ENCODE results near the gene UBE2L5. TPM values are rescaled to one million over a fixed set of nuclear protein-coding genes. Genes with fewer than 3 reads are reported as not detected.

The UBE2L5 gene
- total RNA-seq, 4 donors from 2014 or later, result not detected

DNA sequence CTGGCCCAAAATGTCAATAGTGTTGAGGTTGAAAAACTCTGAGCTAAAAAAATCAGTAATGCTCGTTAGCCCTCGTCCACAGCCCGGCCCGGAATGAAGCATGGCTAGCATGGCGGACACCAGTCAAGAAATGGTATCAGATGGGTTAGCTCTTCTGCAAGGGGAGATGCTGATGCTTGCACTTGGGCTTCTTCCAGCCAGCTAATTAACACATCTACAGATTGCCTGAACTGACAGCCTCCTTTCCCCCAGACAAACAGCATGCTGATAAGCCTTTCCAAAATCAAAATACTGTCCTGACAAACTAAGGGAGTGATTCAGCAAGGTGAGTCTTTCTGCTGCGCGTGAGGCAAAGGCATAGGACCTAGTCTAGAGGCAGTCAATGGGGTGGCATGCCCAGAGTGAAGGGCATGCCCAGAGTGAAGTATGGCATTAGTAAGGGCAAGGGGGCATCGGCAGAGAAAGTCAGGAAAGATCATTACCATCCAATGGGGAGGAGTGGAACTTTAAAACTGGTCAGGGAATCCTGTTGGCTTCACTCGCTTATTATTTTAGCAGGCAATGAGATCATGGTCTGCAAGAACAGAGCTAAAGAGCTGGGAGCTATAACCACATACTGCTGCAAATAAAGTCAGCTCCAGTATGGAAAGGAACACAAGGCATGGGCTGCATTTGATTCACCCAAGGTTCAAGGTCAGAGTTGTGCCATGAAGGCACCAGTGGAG, 30.2 kb upstream of the UBE2L5 start:
- intact Hi-C loops (cut with DNase I), result loop anchor here (10.0 kb wide), 1 partner anchor 403 kb away; no protein-coding TSS in a partner anchor
- 88 to 93% methylated on average over 9 of the region's 9 CpGs for WGBS, 2 donors

DNA sequence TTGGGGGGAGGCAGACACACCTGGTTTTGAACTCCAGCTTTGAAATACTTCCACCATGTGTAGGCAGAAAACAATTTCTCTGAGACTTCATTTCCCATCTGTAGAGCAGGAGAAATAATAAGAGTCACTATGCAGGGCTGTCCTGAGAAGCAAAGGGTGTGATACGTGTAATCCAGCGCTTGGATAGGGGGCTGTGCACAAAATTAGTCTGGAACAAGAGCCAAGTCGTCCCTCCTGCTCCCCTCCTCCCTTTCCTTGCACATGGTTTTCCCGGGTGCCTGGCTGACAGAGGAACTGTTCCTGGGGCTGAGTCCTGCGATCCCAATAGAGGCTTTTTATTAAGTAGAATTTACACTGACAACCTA, 29.6 kb upstream of the UBE2L5 start:
- H3K27me3 ChIP-seq, result no peaks in the 10 kb centered on the region
- WGBS, 2 donors, result 77% methylated on average over 5 of the region's 5 CpGs
- no peak overlapping the region for H3K4me3 ChIP-seq (replicated peaks in 1 of 3)
- no peak overlapping the region for H3K27ac ChIP-seq
- TF ChIP-seq POLR2A (IDR thresholded peaks at IDR 0.05), result no peak
- H3K4me1 ChIP-seq, result peaks cover 0 to 7% of the 10 kb centered on the region in 2 donors
- no peaks in the 10 kb centered on the region for H3K36me3 ChIP-seq
- H3K9me3 ChIP-seq, result no peaks in the 10 kb centered on the region
- intact Hi-C loops (cut with DNase I), result loop anchor here (10.0 kb wide), 1 partner anchor 402 kb away; no protein-coding TSS in a partner anchor
- no peak for DNase-seq

More for the DNA sequence above, 30.2 kb upstream of the UBE2L5 start:
- Histone ChIP-seq H3K27me3 (no peaks in the 10 kb centered on the region), H3K4me1 (peaks cover 0 to 7% of the 10 kb centered on the region in 2 donors), H3K27ac (no peak overlapping the region), H3K9me3 (no peaks in the 10 kb centered on the region), H3K4me3 (replicated peaks in 1 of 3) (no peak overlapping the region), H3K36me3 (no peaks in the 10 kb centered on the region)
- TF ChIP-seq POLR2A (IDR thresholded peaks at IDR 0.05), result no peak
- TF ChIP-seq, protein P1, sequence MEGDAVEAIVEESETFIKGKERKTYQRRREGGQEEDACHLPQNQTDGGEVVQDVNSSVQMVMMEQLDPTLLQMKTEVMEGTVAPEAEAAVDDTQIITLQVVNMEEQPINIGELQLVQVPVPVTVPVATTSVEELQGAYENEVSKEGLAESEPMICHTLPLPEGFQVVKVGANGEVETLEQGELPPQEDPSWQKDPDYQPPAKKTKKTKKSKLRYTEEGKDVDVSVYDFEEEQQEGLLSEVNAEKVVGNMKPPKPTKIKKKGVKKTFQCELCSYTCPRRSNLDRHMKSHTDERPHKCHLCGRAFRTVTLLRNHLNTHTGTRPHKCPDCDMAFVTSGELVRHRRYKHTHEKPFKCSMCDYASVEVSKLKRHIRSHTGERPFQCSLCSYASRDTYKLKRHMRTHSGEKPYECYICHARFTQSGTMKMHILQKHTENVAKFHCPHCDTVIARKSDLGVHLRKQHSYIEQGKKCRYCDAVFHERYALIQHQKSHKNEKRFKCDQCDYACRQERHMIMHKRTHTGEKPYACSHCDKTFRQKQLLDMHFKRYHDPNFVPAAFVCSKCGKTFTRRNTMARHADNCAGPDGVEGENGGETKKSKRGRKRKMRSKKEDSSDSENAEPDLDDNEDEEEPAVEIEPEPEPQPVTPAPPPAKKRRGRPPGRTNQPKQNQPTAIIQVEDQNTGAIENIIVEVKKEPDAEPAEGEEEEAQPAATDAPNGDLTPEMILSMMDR (IDR thresholded peaks at IDR 0.05), result no peak
- no peak for DNase-seq

DNA sequence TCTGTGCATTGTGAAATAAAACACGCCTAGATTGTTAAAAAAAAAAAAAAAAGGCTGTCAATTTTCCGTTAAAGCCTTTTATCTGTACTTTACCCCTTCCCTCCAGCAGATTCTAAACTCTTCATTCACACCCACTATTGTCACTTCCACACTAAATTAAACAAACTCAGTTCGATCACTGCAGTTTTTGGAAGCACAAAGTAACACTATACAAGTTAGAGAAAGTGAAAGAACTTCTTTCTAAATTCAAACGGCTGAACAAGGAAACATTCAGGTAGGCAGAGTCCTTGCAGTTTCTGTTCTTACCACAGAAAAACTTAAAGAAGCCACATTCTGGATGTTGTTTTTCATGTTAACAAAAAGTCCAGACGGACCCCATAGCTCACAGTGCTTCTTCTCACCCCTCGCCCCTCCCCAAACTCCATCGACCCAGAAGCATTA, 27.5 kb upstream of the UBE2L5 start:
- Histone ChIP-seq H3K36me3 (no peaks in the 10 kb centered on the region), H3K27ac (peak overlapping the region; percentile 57 to 90 (median 89)), H3K9me3 (no peaks in the 10 kb centered on the region), H3K27me3 (no peaks in the 10 kb centered on the region), H3K4me3 (replicated peaks in 1 of 3) (peak overlapping the region; percentile 3 to 45 (median 14)), H3K4me1 (no peaks in the 10 kb centered on the region)
- intact Hi-C loops (cut with DNase I), result loop anchor here (10.0 kb wide), 1 partner anchor 400 kb away; no protein-coding TSS in a partner anchor
- WGBS, 2 donors, result 0 to 4% methylated on average over 7 of the region's 7 CpGs
- TF ChIP-seq, protein P1 (IDR thresholded peaks at IDR 0.05), result peak in 1 of 6 experiments; percentile 22
- no peak for TF ChIP-seq POLR2A (IDR thresholded peaks at IDR 0.05)
- no peak for DNase-seq

DNA sequence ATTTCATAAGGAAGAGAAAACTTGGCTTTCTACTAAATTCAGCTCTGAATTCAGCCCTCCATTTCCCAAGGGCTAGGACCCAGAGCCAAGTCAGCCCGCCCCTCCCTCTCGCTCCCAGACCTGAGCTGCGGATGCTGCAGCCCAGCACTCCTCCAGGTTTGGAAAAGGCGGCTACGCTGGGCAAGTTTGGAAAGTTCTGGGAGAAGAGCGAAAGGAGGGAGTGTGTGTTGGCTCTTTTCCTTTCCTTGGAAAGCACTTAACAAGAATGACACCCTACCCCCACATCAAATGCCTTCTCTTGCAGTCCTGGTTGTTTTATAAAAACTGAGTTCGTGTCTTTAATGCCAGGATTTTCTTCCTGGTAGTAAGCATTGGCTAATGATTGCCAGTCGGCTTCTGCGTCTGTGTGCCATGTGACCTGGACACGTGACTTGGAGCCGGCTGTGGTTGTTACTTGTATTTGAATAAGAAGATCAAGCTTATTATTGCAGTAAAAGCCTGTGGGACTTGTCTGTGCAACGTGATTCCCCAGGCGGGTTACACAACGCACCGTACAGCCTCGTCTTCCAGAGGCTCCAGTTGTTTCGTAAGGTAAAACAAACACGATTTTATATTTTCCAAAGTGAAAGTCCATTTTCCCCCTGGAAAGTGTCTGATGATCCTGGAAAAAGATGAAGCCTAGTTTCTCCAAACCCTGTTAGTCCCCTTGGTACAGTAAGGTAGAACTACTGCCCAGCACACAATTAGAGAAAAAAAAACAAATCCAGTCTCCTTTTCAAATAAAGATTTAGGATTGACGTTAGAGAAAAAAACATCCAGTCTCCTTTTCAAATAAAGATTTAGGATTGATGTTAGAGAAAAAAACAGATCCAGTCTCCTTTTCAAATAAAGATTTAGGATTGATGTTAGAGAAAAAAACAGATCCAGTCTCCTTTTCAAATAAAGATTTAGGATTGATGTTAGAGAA, 26.8 kb upstream of the UBE2L5 start:
- Histone ChIP-seq H3K4me3 (replicated peaks in 1 of 3) (peak overlapping the region; percentile 3 to 45 (median 14)), H3K36me3 (no peaks in the 10 kb centered on the region), H3K4me1 (no peaks in the 10 kb centered on the region), H3K9me3 (no peaks in the 10 kb centered on the region), H3K27ac (peak overlapping the region; percentile 57 to 90 (median 89)), H3K27me3 (no peaks in the 10 kb centered on the region)
- TF ChIP-seq, protein P1 (IDR thresholded peaks at IDR 0.05), result no peak
- peak in 1 of 2 donors; percentile 69 for TF ChIP-seq POLR2A (IDR thresholded peaks at IDR 0.05)
- 1% methylated on average over 19 of the region's 19 CpGs for WGBS, 2 donors
- DNase-seq, result peak; percentile 91 to 92
- intact Hi-C loops (cut with DNase I), result loop anchor here (10.0 kb wide), 1 partner anchor 399 kb away; no protein-coding TSS in a partner anchor

DNA sequence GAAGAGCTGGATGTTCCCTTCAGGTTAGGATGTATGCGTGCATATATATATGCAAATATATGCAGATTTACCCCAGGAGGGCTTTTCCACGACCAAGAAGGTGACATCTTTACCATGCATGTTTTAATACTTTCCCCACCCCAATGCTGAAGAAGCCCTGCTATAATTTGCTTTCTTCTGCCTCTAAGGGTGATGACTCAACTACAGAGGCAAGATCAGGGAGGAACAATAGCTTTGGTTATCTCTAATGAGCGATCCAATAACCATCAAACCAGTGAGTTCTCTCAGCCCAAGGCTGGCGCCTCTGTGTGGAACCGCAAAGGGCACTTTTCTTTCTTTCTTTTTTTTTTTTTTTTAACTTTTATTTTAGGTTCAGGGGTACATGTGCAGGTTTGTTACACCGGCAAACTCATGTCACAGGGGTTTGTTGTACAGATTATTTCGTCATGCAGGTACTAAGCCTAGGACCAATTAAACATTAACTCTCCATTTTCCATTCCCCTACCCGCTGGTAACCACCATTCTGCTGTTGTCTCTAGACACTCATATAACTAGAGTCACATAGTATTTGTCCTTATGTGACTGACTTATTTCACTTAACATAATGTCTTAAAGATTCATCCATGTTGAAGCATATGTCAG, 25.7 kb upstream of the UBE2L5 start:
- peak overlapping the region in 1 of 3 donors; percentile 1 for H3K27ac ChIP-seq
- H3K4me1 ChIP-seq, result no peaks in the 10 kb centered on the region
- no peak for DNase-seq
- 80 to 90% methylated on average over 8 of the region's 8 CpGs for WGBS, 2 donors
- H3K36me3 ChIP-seq, result no peaks in the 10 kb centered on the region
- H3K4me3 ChIP-seq (replicated peaks in 1 of 3), result no peak overlapping the region
- no peaks in the 10 kb centered on the region for H3K9me3 ChIP-seq
- TF ChIP-seq, protein P1 (IDR thresholded peaks at IDR 0.05), result no peak
- H3K27me3 ChIP-seq, result no peaks in the 10 kb centered on the region
- intact Hi-C loops (cut with DNase I), result loop anchor here (10.0 kb wide), 1 partner anchor 398 kb away; no protein-coding TSS in a partner anchor

Measured in thyroid gland (tissue), 4 donors.